Measurements from ENCODE around the gene GRIK5.

GRIK5 gene

GRCh38 chr19:41959056-41960053 lies 110.7 kb downstream of the GRIK5 start, which contains the start of gene RABAC1:
TSS of gene RABAC1 (minus strand) at chr19:41959321. CDS start at chr19:41959292, 29 bp downstream.
- no peaks in the 10 kb centered on the region for H3K9me3 ChIP-seq (ENCODE audit: control insufficient read depth in 5 of 5, low read length in 5 of 5)
- H3K4me3 ChIP-seq (ENCODE audit: low read depth in 1 of 5, low read length in 5 of 5) = peak within 1 kb of the TSS; percentile 80 to 93 (median 89)
- peaks cover 0 to 2% (median 0%) of the 10 kb centered on the region in 5 donors for H3K27me3 ChIP-seq (ENCODE audit: control insufficient read depth in 5 of 5, insufficient read depth in 4 of 5, low read length in 5 of 5)
- H3K27ac ChIP-seq (ENCODE audit: low read depth, low read length) = peak within 1 kb of the TSS; percentile 57
- peak within 1 kb of the TSS; percentile 73 to 92 (median 90) for H3K9ac ChIP-seq (ENCODE audit: low read length in 5 of 5)
- H3K4me1 ChIP-seq (ENCODE audit: control insufficient read depth in 5 of 5, insufficient read depth in 5 of 5, low read length in 5 of 5) = peaks cover 4 to 31% (median 24%) of the 10 kb centered on the region in 5 donors
- H3K36me3 ChIP-seq (ENCODE audit: control insufficient read depth in 5 of 5, insufficient read depth in 5 of 5, low read length in 5 of 5) = peaks cover 0 to 24% (median 11%) of the 10 kb centered on the region in 5 donors

- Histone ChIP-seq H3K9me3 (ENCODE audit: control insufficient read depth in 5 of 5, low read length in 5 of 5) (no peaks in the 10 kb centered on the region), H3K27ac (ENCODE audit: low read depth, low read length) (peak overlapping the region; percentile 57), H3K4me1 (ENCODE audit: control insufficient read depth in 5 of 5, insufficient read depth in 5 of 5, low read length in 5 of 5) (peaks cover 4 to 31% (median 24%) of the 10 kb centered on the region in 5 donors), H3K36me3 (ENCODE audit: control insufficient read depth in 5 of 5, insufficient read depth in 5 of 5, low read length in 5 of 5) (peaks cover 0 to 24% (median 11%) of the 10 kb centered on the region in 5 donors), H3K9ac (ENCODE audit: low read length in 5 of 5) (peak overlapping the region; percentile 73 to 92 (median 90)), H3K27me3 (ENCODE audit: control insufficient read depth in 5 of 5, insufficient read depth in 4 of 5, low read length in 5 of 5) (peaks cover 0 to 2% (median 0%) of the 10 kb centered on the region in 5 donors), H3K4me3 (ENCODE audit: low read depth in 1 of 5, low read length in 5 of 5) (peak overlapping the region; percentile 80 to 93 (median 89))
Observed at GRCh38 chr19:41958367-41959055, 111.5 kb downstream of the GRIK5 start.

- Histone ChIP-seq H3K4me3 (ENCODE audit: low read depth in 1 of 5, low read length in 5 of 5) (peak overlapping the region; percentile 40 to 93 (median 89)), H3K9ac (ENCODE audit: low read length in 5 of 5) (peak overlapping the region in 3 of 5 donors; percentile 86 to 92 (median 90)), H3K27me3 (ENCODE audit: control insufficient read depth in 5 of 5, insufficient read depth in 4 of 5, low read length in 5 of 5) (peaks cover 0 to under 1% (median 0%) of the 10 kb centered on the region in 5 donors), H3K4me1 (ENCODE audit: control insufficient read depth in 5 of 5, insufficient read depth in 5 of 5, low read length in 5 of 5) (peaks cover 4 to 31% (median 24%) of the 10 kb centered on the region in 5 donors), H3K9me3 (ENCODE audit: control insufficient read depth in 5 of 5, low read length in 5 of 5) (no peaks in the 10 kb centered on the region), H3K27ac (ENCODE audit: low read depth, low read length) (no peak overlapping the region), H3K36me3 (ENCODE audit: control insufficient read depth in 5 of 5, insufficient read depth in 5 of 5, low read length in 5 of 5) (peaks cover 0 to 24% (median 11%) of the 10 kb centered on the region in 5 donors)
Observed at GRCh38 chr19:41957838-41958366, 112.1 kb downstream of the GRIK5 start.

- peaks cover 4 to 31% (median 24%) of the 10 kb centered on the region in 5 donors for H3K4me1 ChIP-seq (ENCODE audit: control insufficient read depth in 5 of 5, insufficient read depth in 5 of 5, low read length in 5 of 5)
- no peaks in the 10 kb centered on the region for H3K27me3 ChIP-seq (ENCODE audit: control insufficient read depth in 5 of 5, insufficient read depth in 4 of 5, low read length in 5 of 5)
- H3K9ac ChIP-seq (ENCODE audit: low read length in 5 of 5) = peak overlapping the region in 3 of 5 donors; percentile 27 to 92 (median 86)
- H3K27ac ChIP-seq (ENCODE audit: low read depth, low read length) = no peak overlapping the region
- H3K36me3 ChIP-seq (ENCODE audit: control insufficient read depth in 5 of 5, insufficient read depth in 5 of 5, low read length in 5 of 5) = peaks cover 0 to 24% (median 11%) of the 10 kb centered on the region in 5 donors
- peak overlapping the region in 2 of 5 donors; percentile 13 to 89 for H3K4me3 ChIP-seq (ENCODE audit: low read depth in 1 of 5, low read length in 5 of 5)
- no peaks in the 10 kb centered on the region for H3K9me3 ChIP-seq (ENCODE audit: control insufficient read depth in 5 of 5, low read length in 5 of 5)
Observed at GRCh38 chr19:41957161-41957837, 112.7 kb downstream of the GRIK5 start.

GRCh38 chr19:41956621-41957020 lies 113.4 kb downstream of the GRIK5 start:
- no peak overlapping the region for H3K27ac ChIP-seq (ENCODE audit: low read depth, low read length)
- peaks cover 4 to 33% (median 24%) of the 10 kb centered on the region in 5 donors for H3K4me1 ChIP-seq (ENCODE audit: control insufficient read depth in 5 of 5, insufficient read depth in 5 of 5, low read length in 5 of 5)
- no peaks in the 10 kb centered on the region for H3K27me3 ChIP-seq (ENCODE audit: control insufficient read depth in 5 of 5, insufficient read depth in 4 of 5, low read length in 5 of 5)
- no peak overlapping the region for H3K9ac ChIP-seq (ENCODE audit: low read length in 5 of 5)
- no peaks in the 10 kb centered on the region for H3K9me3 ChIP-seq (ENCODE audit: control insufficient read depth in 5 of 5, low read length in 5 of 5)
- H3K4me3 ChIP-seq (ENCODE audit: low read depth in 1 of 5, low read length in 5 of 5) = no peak overlapping the region
- H3K36me3 ChIP-seq (ENCODE audit: control insufficient read depth in 5 of 5, insufficient read depth in 5 of 5, low read length in 5 of 5) = peaks cover 0 to 24% (median 11%) of the 10 kb centered on the region in 5 donors

GRCh38 chr19:41955521-41955920 lies 114.5 kb downstream of the GRIK5 start:
- H3K9me3 ChIP-seq (ENCODE audit: control insufficient read depth in 5 of 5, low read length in 5 of 5) = no peaks in the 10 kb centered on the region
- H3K4me1 ChIP-seq (ENCODE audit: control insufficient read depth in 5 of 5, insufficient read depth in 5 of 5, low read length in 5 of 5) = peaks cover 4 to 36% (median 24%) of the 10 kb centered on the region in 5 donors
- H3K27me3 ChIP-seq (ENCODE audit: control insufficient read depth in 5 of 5, insufficient read depth in 4 of 5, low read length in 5 of 5) = no peaks in the 10 kb centered on the region
- no peak overlapping the region for H3K27ac ChIP-seq (ENCODE audit: low read depth, low read length)
- peaks cover 0 to 24% (median 11%) of the 10 kb centered on the region in 5 donors for H3K36me3 ChIP-seq (ENCODE audit: control insufficient read depth in 5 of 5, insufficient read depth in 5 of 5, low read length in 5 of 5)
- H3K4me3 ChIP-seq (ENCODE audit: low read depth in 1 of 5, low read length in 5 of 5) = no peak overlapping the region
- H3K9ac ChIP-seq (ENCODE audit: low read length in 5 of 5) = no peak overlapping the region

- Histone ChIP-seq H3K9me3 (ENCODE audit: control insufficient read depth in 5 of 5, low read length in 5 of 5) (no peaks in the 10 kb centered on the region), H3K27ac (ENCODE audit: low read depth, low read length) (no peak overlapping the region), H3K4me1 (ENCODE audit: control insufficient read depth in 5 of 5, insufficient read depth in 5 of 5, low read length in 5 of 5) (peaks cover 0 to 7% (median 0%) of the 10 kb centered on the region in 5 donors), H3K9ac (ENCODE audit: low read length in 5 of 5) (peak overlapping the region in 1 of 5 donors; percentile 23), H3K36me3 (ENCODE audit: control insufficient read depth in 5 of 5, insufficient read depth in 5 of 5, low read length in 5 of 5) (peaks cover 0 to 17% (median 9%) of the 10 kb centered on the region in 5 donors), H3K27me3 (ENCODE audit: control insufficient read depth in 5 of 5, insufficient read depth in 4 of 5, low read length in 5 of 5) (no peaks in the 10 kb centered on the region), H3K4me3 (ENCODE audit: low read depth in 1 of 5, low read length in 5 of 5) (no peak overlapping the region)
Observed at GRCh38 chr19:41951686-41952172, 118.3 kb downstream of the GRIK5 start.
